ENCODE results near the gene FAF2. TPM values are rescaled to one million over a fixed set of nuclear protein-coding genes. Genes with fewer than 3 reads are reported as not detected.

Gene FAF2
- total RNA-seq, 1 experiment from 2014 or later: 59.7 TPM

- no TSS peak for BruUV-seq (replicated peaks)
- Histone ChIP-seq H3K4me3 (no peak overlapping the region), H3F3A (ENCODE audit: insufficient read depth, low read depth) (peaks cover 12% of the 10 kb centered on the region; the same call in 1 of the 2 replicates), H3K9me3 (ENCODE audit: insufficient read depth, low read depth) (no peaks in the 10 kb centered on the region), H3K36me3 (ENCODE audit: low read depth) (no peaks in the 10 kb centered on the region), H3K79me2 (ENCODE audit: low read depth) (no peaks in the 10 kb centered on the region), H4K20me1 (ENCODE audit: insufficient read depth) (no peaks in the 10 kb centered on the region), H3K27me3 (ENCODE audit: insufficient read depth, low read depth) (no peaks in the 10 kb centered on the region), H3K4me1 (replicated peaks; ENCODE audit: insufficient read depth) (no peaks in the 10 kb centered on the region), H2AFZ (no peak overlapping the region), H3K27ac (no peak overlapping the region), H3K4me2 (no peak overlapping the region), H3K9me2 (ENCODE audit: insufficient read depth) (no peaks in the 10 kb centered on the region)
- CTCF ChIA-PET: interaction anchor here (0.6 kb wide), 1 partner anchor 103 kb away, joined by 14 read pairs; no protein-coding TSS in a partner anchor
- no peak for DNase-seq
- intact Hi-C loops (cut with micrococcal nuclease; ENCODE audit: unreplicated experiment): no loop called here
- TF ChIP-seq EZH2 (IDR thresholded peaks at IDR 0.05; ENCODE audit: low read depth): no peak
- TF ChIP-seq CTCF (conservative IDR thresholded peaks at IDR 0.05): no peak
- POLR2A ChIA-PET (ENCODE audit: unreplicated experiment): no interaction called here
Measured at GRCh38 chr5:176524138-176524537, 76.0 kb downstream of the FAF2 start.

GRCh38 chr5:176524987-176525386 lies 76.8 kb downstream of the FAF2 start:
- Histone ChIP-seq H2AFZ (no peak overlapping the region), H3K4me3 (no peak overlapping the region), H3F3A (ENCODE audit: insufficient read depth, low read depth) (peaks cover 12% of the 10 kb centered on the region; the same call in 1 of the 2 replicates), H3K9me3 (ENCODE audit: insufficient read depth, low read depth) (no peaks in the 10 kb centered on the region), H3K36me3 (ENCODE audit: low read depth) (no peaks in the 10 kb centered on the region), H3K79me2 (ENCODE audit: low read depth) (no peaks in the 10 kb centered on the region), H4K20me1 (ENCODE audit: insufficient read depth) (no peaks in the 10 kb centered on the region), H3K27me3 (ENCODE audit: insufficient read depth, low read depth) (no peaks in the 10 kb centered on the region), H3K4me2 (no peak overlapping the region), H3K27ac (no peak overlapping the region), H3K9me2 (ENCODE audit: insufficient read depth) (no peaks in the 10 kb centered on the region), H3K4me1 (replicated peaks; ENCODE audit: insufficient read depth) (no peaks in the 10 kb centered on the region)
- ChIA-PET CTCF (no interaction called here), POLR2A (ENCODE audit: unreplicated experiment) (no interaction called here)
- TSS peak; percentile 6 for BruUV-seq (replicated peaks)
- TF ChIP-seq EZH2 (IDR thresholded peaks at IDR 0.05; ENCODE audit: low read depth): no peak
- TF ChIP-seq CTCF (conservative IDR thresholded peaks at IDR 0.05): no peak
- intact Hi-C loops (cut with micrococcal nuclease; ENCODE audit: unreplicated experiment): no loop called here
- no peak for DNase-seq

GRCh38 chr5:176525677-176526076 lies 77.5 kb downstream of the FAF2 start:
- Histone ChIP-seq H3K4me1 (replicated peaks; ENCODE audit: insufficient read depth) (no peaks in the 10 kb centered on the region), H3K27ac (no peak overlapping the region), H3K4me3 (no peak overlapping the region), H2AFZ (no peak overlapping the region), H4K20me1 (ENCODE audit: insufficient read depth) (no peaks in the 10 kb centered on the region; the same call in 1 of the 2 replicates), H3K36me3 (ENCODE audit: low read depth) (no peaks in the 10 kb centered on the region), H3K9me3 (ENCODE audit: insufficient read depth, low read depth) (no peaks in the 10 kb centered on the region), H3K9me2 (ENCODE audit: insufficient read depth) (no peaks in the 10 kb centered on the region), H3K79me2 (ENCODE audit: low read depth) (no peaks in the 10 kb centered on the region), H3K27me3 (ENCODE audit: insufficient read depth, low read depth) (no peaks in the 10 kb centered on the region), H3F3A (ENCODE audit: insufficient read depth, low read depth) (peaks cover 12% of the 10 kb centered on the region; the same call in 1 of the 2 replicates), H3K4me2 (no peak overlapping the region)
- intact Hi-C loops (cut with micrococcal nuclease; ENCODE audit: unreplicated experiment): no loop called here
- no peak for DNase-seq
- no TSS peak for BruUV-seq (replicated peaks)
- ChIA-PET POLR2A (ENCODE audit: unreplicated experiment) (no interaction called here), CTCF (no interaction called here)
- TF ChIP-seq EZH2 (IDR thresholded peaks at IDR 0.05; ENCODE audit: low read depth) (no peak), CTCF (conservative IDR thresholded peaks at IDR 0.05) (no peak)
